ENCODE results near the gene BLOC1S4.

Gene BLOC1S4

DNA sequence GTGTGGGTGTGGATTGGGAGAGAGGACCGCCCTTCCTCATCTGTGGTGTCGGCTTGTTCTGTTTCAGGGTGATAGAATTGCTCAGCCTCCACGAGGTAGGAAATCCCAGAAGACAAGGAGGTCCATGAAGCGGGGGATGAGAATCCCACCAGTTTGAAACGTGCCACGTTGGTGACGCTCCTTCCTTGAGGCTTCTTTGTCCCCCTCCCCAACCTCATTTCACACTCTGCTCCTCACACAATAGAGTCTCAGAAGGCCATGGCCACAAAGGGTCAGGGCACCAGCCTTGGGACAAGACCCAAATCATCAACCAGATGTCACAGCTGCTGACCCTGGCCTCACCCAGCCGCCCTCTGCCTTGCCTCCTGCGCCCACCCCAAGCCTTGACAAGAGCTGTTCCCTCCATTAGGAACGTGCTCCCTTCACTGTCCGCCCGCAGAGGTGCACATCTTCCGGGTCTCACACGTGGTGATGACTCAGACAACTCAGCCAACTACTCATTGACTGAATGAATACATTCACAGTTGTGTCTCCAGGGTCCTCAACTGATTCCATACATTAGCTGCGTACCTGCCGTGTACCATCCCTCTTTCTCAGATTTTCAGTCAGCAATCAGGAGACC lies 18.3 kb downstream of the BLOC1S4 start:
- no peak overlapping the region for H3K4me3 ChIP-seq (ENCODE audit: insufficient read depth, low read depth, low read length, poor library complexity, severe bottlenecking)
- no peaks in the 10 kb centered on the region for H3K9me3 ChIP-seq (ENCODE audit: control insufficient read depth, low read length)
- no peaks in the 10 kb centered on the region for H3K27me3 ChIP-seq (replicated peaks; ENCODE audit: control insufficient read depth, insufficient read depth, low read length, poor library complexity, severe bottlenecking)
- DNase-seq = no peak
- H3K36me3 ChIP-seq (ENCODE audit: control insufficient read depth, insufficient read depth, low read length) = no peaks in the 10 kb centered on the region
- H3K4me1 ChIP-seq (ENCODE audit: control insufficient read depth, insufficient read depth, low read length, poor library complexity, severe bottlenecking) = no peaks in the 10 kb centered on the region
- H3K27ac ChIP-seq (ENCODE audit: insufficient read depth, low read length, poor library complexity, severe bottlenecking) = no peak overlapping the region

GRCh38 chr4:6739920-6740319 lies 23.9 kb downstream of the BLOC1S4 start:
- Histone ChIP-seq H3K27ac (ENCODE audit: insufficient read depth, low read length, poor library complexity, severe bottlenecking) (no peak overlapping the region), H3K4me3 (ENCODE audit: insufficient read depth, low read depth, low read length, poor library complexity, severe bottlenecking) (no peak overlapping the region), H3K36me3 (ENCODE audit: control insufficient read depth, insufficient read depth, low read length) (no peaks in the 10 kb centered on the region), H3K27me3 (replicated peaks; ENCODE audit: control insufficient read depth, insufficient read depth, low read length, poor library complexity, severe bottlenecking) (no peaks in the 10 kb centered on the region), H3K4me1 (ENCODE audit: control insufficient read depth, insufficient read depth, low read length, poor library complexity, severe bottlenecking) (no peaks in the 10 kb centered on the region), H3K9me3 (ENCODE audit: control insufficient read depth, low read length) (no peaks in the 10 kb centered on the region)
- DNase-seq = no peak

GRCh38 chr4:6740347-6740746 lies 24.4 kb downstream of the BLOC1S4 start:
- H3K36me3 ChIP-seq (ENCODE audit: control insufficient read depth, insufficient read depth, low read length) = no peaks in the 10 kb centered on the region
- DNase-seq = no peak
- H3K4me3 ChIP-seq (ENCODE audit: insufficient read depth, low read depth, low read length, poor library complexity, severe bottlenecking) = no peak overlapping the region
- no peaks in the 10 kb centered on the region for H3K9me3 ChIP-seq (ENCODE audit: control insufficient read depth, low read length)
- no peaks in the 10 kb centered on the region for H3K4me1 ChIP-seq (ENCODE audit: control insufficient read depth, insufficient read depth, low read length, poor library complexity, severe bottlenecking)
- H3K27me3 ChIP-seq (replicated peaks; ENCODE audit: control insufficient read depth, insufficient read depth, low read length, poor library complexity, severe bottlenecking) = no peaks in the 10 kb centered on the region
- H3K27ac ChIP-seq (ENCODE audit: insufficient read depth, low read length, poor library complexity, severe bottlenecking) = no peak overlapping the region

GRCh38 chr4:6742507-6742906 lies 26.5 kb downstream of the BLOC1S4 start:
- no peaks in the 10 kb centered on the region for H3K4me1 ChIP-seq (ENCODE audit: control insufficient read depth, insufficient read depth, low read length, poor library complexity, severe bottlenecking)
- H3K36me3 ChIP-seq (ENCODE audit: control insufficient read depth, insufficient read depth, low read length) = no peaks in the 10 kb centered on the region
- no peak overlapping the region for H3K27ac ChIP-seq (ENCODE audit: insufficient read depth, low read length, poor library complexity, severe bottlenecking)
- H3K4me3 ChIP-seq (ENCODE audit: insufficient read depth, low read depth, low read length, poor library complexity, severe bottlenecking) = no peak overlapping the region
- H3K27me3 ChIP-seq (replicated peaks; ENCODE audit: control insufficient read depth, insufficient read depth, low read length, poor library complexity, severe bottlenecking) = no peaks in the 10 kb centered on the region
- H3K9me3 ChIP-seq (ENCODE audit: control insufficient read depth, low read length) = no peaks in the 10 kb centered on the region
- DNase-seq = no peak

DNA sequence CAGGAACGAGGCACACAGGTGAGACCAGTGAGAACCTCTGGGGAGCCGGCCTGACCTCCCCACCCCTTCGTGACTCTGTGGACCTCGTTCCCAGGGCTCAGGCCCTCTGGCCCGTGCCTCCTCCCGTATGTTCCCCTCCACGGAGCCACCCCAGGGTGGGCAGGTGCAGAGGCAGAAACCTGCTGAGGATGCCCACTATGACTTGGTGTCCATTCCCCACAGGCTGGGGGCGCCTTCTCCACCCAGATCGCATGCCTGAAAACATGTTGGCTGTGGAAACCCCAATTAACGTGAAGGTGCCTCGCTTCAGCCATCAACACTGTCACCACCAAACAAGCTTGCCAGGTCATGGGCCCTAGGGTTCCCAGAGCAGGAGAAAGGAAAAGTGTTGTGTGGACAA lies 27.0 kb downstream of the BLOC1S4 start:
- Histone ChIP-seq H3K4me3 (ENCODE audit: insufficient read depth, low read depth, low read length, poor library complexity, severe bottlenecking) (no peak overlapping the region), H3K36me3 (ENCODE audit: control insufficient read depth, insufficient read depth, low read length) (no peaks in the 10 kb centered on the region), H3K4me1 (ENCODE audit: control insufficient read depth, insufficient read depth, low read length, poor library complexity, severe bottlenecking) (no peaks in the 10 kb centered on the region), H3K27me3 (replicated peaks; ENCODE audit: control insufficient read depth, insufficient read depth, low read length, poor library complexity, severe bottlenecking) (no peaks in the 10 kb centered on the region), H3K27ac (ENCODE audit: insufficient read depth, low read length, poor library complexity, severe bottlenecking) (no peak overlapping the region), H3K9me3 (ENCODE audit: control insufficient read depth, low read length) (no peaks in the 10 kb centered on the region)
- DNase-seq = no peak

- H3K27me3 ChIP-seq (replicated peaks; ENCODE audit: control insufficient read depth, insufficient read depth, low read length, poor library complexity, severe bottlenecking) = no peaks in the 10 kb centered on the region
- DNase-seq = no peak
- no peak overlapping the region for H3K4me3 ChIP-seq (ENCODE audit: insufficient read depth, low read depth, low read length, poor library complexity, severe bottlenecking)
- no peaks in the 10 kb centered on the region for H3K9me3 ChIP-seq (ENCODE audit: control insufficient read depth, low read length)
- no peaks in the 10 kb centered on the region for H3K36me3 ChIP-seq (ENCODE audit: control insufficient read depth, insufficient read depth, low read length)
- no peaks in the 10 kb centered on the region for H3K4me1 ChIP-seq (ENCODE audit: control insufficient read depth, insufficient read depth, low read length, poor library complexity, severe bottlenecking)
- H3K27ac ChIP-seq (ENCODE audit: insufficient read depth, low read length, poor library complexity, severe bottlenecking) = no peak overlapping the region
Measured at GRCh38 chr4:6746721-6747293, 30.8 kb downstream of the BLOC1S4 start.

DNA sequence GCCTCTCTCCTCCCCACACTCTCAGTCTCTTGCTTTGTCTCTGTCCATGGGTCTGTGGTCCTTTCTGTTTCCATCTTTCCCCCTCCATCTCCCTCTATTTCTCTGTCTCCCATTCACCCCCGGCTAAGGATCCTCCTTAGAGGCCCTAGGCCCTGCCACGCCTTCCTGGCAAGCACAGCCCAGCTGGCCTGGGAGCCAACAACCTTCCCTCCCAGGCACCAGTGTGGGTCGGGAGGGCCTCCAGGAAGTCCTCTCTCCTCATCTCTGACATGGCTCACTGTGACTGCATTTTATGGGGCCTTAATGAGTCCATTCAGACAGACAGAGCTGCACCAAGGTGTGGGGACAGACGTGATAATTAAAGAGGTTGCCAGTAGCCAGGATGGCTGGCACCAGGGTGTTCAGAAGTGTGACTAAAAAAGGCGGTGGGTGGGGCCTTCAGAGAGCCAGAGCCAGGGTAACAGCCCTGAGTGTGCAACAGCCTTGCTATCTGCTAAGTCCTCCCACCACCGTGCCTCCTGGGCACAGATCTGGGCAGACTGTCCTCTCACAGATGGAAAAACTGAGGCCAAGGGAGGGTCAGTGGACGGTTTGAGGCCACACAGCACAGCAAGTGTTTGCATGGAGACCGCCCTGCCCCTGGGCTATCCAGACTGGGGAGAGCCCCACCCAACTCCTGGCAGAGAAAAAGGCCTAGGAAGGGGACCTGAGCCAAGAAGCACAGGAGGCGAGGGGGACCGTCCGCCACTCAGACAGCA lies 31.5 kb downstream of the BLOC1S4 start:
- no peaks in the 10 kb centered on the region for H3K9me3 ChIP-seq (ENCODE audit: control insufficient read depth, low read length)
- no peak overlapping the region for H3K4me3 ChIP-seq (ENCODE audit: insufficient read depth, low read depth, low read length, poor library complexity, severe bottlenecking)
- H3K36me3 ChIP-seq (ENCODE audit: control insufficient read depth, insufficient read depth, low read length) = no peaks in the 10 kb centered on the region
- no peak for DNase-seq
- no peak overlapping the region for H3K27ac ChIP-seq (ENCODE audit: insufficient read depth, low read length, poor library complexity, severe bottlenecking)
- H3K27me3 ChIP-seq (replicated peaks; ENCODE audit: control insufficient read depth, insufficient read depth, low read length, poor library complexity, severe bottlenecking) = no peaks in the 10 kb centered on the region
- H3K4me1 ChIP-seq (ENCODE audit: control insufficient read depth, insufficient read depth, low read length, poor library complexity, severe bottlenecking) = no peaks in the 10 kb centered on the region

DNA sequence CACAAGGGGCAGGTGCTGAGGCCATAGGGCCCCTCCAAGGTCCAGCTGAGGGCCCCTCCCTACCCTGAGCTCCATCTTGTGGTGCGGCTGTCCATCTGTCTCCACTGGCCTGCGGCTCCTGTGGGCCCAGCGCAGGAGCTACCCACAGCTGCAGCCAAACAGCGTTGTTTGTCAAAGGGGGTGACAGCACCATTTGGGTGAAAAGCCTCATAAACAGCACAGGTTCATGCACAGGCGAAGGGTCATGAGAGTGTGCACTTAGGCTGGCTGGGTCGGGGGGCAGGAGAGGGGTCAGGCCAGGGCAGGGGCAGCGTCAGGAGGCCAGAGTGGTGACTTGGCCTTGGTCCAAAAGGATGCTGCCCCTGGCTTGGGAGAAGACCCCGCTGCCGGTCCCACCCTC lies 32.3 kb downstream of the BLOC1S4 start:
- Histone ChIP-seq H3K4me1 (ENCODE audit: control insufficient read depth, insufficient read depth, low read length, poor library complexity, severe bottlenecking) (no peaks in the 10 kb centered on the region), H3K36me3 (ENCODE audit: control insufficient read depth, insufficient read depth, low read length) (no peaks in the 10 kb centered on the region), H3K4me3 (ENCODE audit: insufficient read depth, low read depth, low read length, poor library complexity, severe bottlenecking) (no peak overlapping the region), H3K9me3 (ENCODE audit: control insufficient read depth, low read length) (no peaks in the 10 kb centered on the region), H3K27ac (ENCODE audit: insufficient read depth, low read length, poor library complexity, severe bottlenecking) (no peak overlapping the region), H3K27me3 (replicated peaks; ENCODE audit: control insufficient read depth, insufficient read depth, low read length, poor library complexity, severe bottlenecking) (no peaks in the 10 kb centered on the region)
- no peak for DNase-seq

DNA sequence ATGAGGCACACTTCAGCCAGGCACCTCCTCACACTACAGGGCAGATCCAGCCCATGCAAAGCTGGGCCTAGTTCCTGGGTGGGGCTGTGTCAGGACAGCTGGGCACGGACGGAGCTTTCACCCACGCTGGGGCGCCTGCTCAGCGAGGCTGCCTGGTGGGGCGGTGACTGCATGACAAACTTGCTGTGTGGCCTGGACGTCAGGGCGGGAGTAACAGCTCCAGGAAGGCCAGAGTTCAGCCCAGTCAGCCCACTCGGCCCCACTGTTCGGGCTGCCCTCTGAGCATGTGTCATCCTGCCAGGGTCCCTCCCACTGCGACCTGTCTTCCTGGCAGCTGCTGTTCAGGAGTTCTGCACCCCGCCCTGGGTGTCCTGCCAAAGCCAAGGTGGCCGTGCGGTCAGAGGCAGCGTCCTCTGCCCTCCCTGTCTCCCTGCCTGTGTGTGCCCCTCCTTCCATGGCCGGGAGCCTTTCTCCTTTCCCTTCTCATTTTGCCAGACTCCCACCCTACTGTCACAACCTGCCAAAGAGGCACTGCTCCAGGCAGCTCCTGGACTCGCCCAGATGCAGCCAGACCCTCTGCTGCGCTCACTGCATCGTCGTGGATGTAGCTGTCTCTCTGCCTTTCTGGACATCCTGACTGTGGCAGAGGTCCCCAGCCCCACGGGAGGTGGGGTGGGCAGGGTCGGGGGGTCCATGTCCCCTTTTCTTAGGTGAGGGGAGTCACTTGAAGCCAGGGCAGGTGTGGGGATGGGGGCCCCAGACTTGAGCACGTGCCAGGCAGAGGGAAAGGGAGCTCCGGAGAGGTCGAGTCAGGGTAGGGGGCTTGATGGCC lies 33.6 kb downstream of the BLOC1S4 start:
- Histone ChIP-seq H3K9me3 (ENCODE audit: control insufficient read depth, low read length) (no peaks in the 10 kb centered on the region), H3K4me3 (ENCODE audit: insufficient read depth, low read depth, low read length, poor library complexity, severe bottlenecking) (no peak overlapping the region), H3K27me3 (replicated peaks; ENCODE audit: control insufficient read depth, insufficient read depth, low read length, poor library complexity, severe bottlenecking) (no peaks in the 10 kb centered on the region), H3K27ac (ENCODE audit: insufficient read depth, low read length, poor library complexity, severe bottlenecking) (no peak overlapping the region), H3K36me3 (ENCODE audit: control insufficient read depth, insufficient read depth, low read length) (no peaks in the 10 kb centered on the region), H3K4me1 (ENCODE audit: control insufficient read depth, insufficient read depth, low read length, poor library complexity, severe bottlenecking) (no peaks in the 10 kb centered on the region)
- no peak for DNase-seq
